Muscle of leg (tissue), 11 donors: ENCODE data around the gene NRXN3. TPM values are rescaled to one million over a fixed set of nuclear protein-coding genes. Genes with fewer than 3 reads are reported as not detected.

Source experiments
- DNase-seq: peaks from one replicate; pipeline ENCODE4 v3.0.0; 2013
- H3K27ac ChIP-seq: one replicate; pipeline ENCODE4 v1.5.1; 2013; ENCODE audit warnings: mild to moderate bottlenecking, low read length, control low read depth
- H3K27me3 ChIP-seq: one replicate; pipeline ENCODE4 v1.6.1; 2013; ENCODE audit warnings: low read length; ENCODE audit not compliant: control insufficient read depth, insufficient read depth
- H3K36me3 ChIP-seq: one replicate; pipeline ENCODE4 v1.6.1; 2013; ENCODE audit warnings: low read length; ENCODE audit not compliant: control insufficient read depth, insufficient read depth
- H3K4me1 ChIP-seq: one replicate; pipeline ENCODE4 v1.6.1; 2013; ENCODE audit warnings: low read length; ENCODE audit not compliant: control insufficient read depth, insufficient read depth
- H3K4me3 ChIP-seq: one replicate; pipeline ENCODE4 v1.5.1; 2013; ENCODE audit warnings: low read length, control low read depth
- H3K9me3 ChIP-seq: replicated peaks from 2 replicates; pipeline ENCODE4 v1.6.1; 2013; ENCODE audit warnings: low read depth, low read length; ENCODE audit not compliant: control insufficient read depth
- WGBS: methylation state at CpG from one replicate; pipeline ENCODE4 v1.1.5; 2013; ENCODE audit warnings: missing lambda C conversion rate; ENCODE audit not compliant: insufficient coverage; 5-methylcytosine and 5-hydroxymethylcytosine counted together
- polyA plus RNA-seq, 8 donors: library from polyadenylated mRNA; unstranded; fragments of 120-200 nt; gene quantifications; one replicate each; pipeline versions ENCODE4 v1.2.1 to v1.2.3, GENCODE V29; 2013; ENCODE audit warnings: inconsistent platforms in 1 of 8, low replicate concordance in 1 of 8; ENCODE audit not compliant: insufficient read length in 8 of 8, insufficient read depth in 1 of 8
- total RNA-seq: library from RNA; stranded (reverse); fragments of 120-200 nt; gene quantifications from one replicate; pipeline ENCODE4 v1.2.4, GENCODE V29; 2013

The NRXN3 gene
- total and polyA plus RNA-seq, 9 donors: 0.49 to 1.9 (median 0.69) TPM

GRCh38 chr14:79712302-79712950 is 1542.3 kb downstream of the NRXN3 start:
- no peak overlapping the region for H3K27ac ChIP-seq
- no peak overlapping the region for H3K4me3 ChIP-seq
- WGBS: 75% methylated on average over 5 of the region's 11 CpGs
- H3K9me3 ChIP-seq: no peaks in the 10 kb centered on the region
- no peak for DNase-seq
- H3K36me3 ChIP-seq: no peaks in the 10 kb centered on the region
- H3K27me3 ChIP-seq: no peaks in the 10 kb centered on the region
- no peaks in the 10 kb centered on the region for H3K4me1 ChIP-seq

GRCh38 chr14:79721399-79722084 is 1551.4 kb downstream of the NRXN3 start:
- H3K4me3 ChIP-seq: no peak overlapping the region
- no peaks in the 10 kb centered on the region for H3K36me3 ChIP-seq
- H3K27ac ChIP-seq: no peak overlapping the region
- 40% methylated on average over 1 of the region's 5 CpGs for WGBS
- no peaks in the 10 kb centered on the region for H3K4me1 ChIP-seq
- no peak for DNase-seq
- H3K27me3 ChIP-seq: no peaks in the 10 kb centered on the region
- no peaks in the 10 kb centered on the region for H3K9me3 ChIP-seq

- DNase-seq: no peak
- Histone ChIP-seq H3K4me1 (no peaks in the 10 kb centered on the region), H3K36me3 (no peaks in the 10 kb centered on the region), H3K4me3 (no peak overlapping the region), H3K27me3 (no peaks in the 10 kb centered on the region), H3K27ac (no peak overlapping the region), H3K9me3 (no peaks in the 10 kb centered on the region)
- WGBS: 73% methylated on average over 3 of the region's 7 CpGs
Measured at GRCh38 chr14:79724934-79725717, 1555.0 kb downstream of the NRXN3 start.

- no peaks in the 10 kb centered on the region for H3K4me1 ChIP-seq
- H3K9me3 ChIP-seq: no peaks in the 10 kb centered on the region
- H3K27ac ChIP-seq: no peak overlapping the region
- H3K4me3 ChIP-seq: no peak overlapping the region
- 50% methylated on average over 2 of the region's 3 CpGs for WGBS
- H3K27me3 ChIP-seq: no peaks in the 10 kb centered on the region
- DNase-seq: no peak
- H3K36me3 ChIP-seq: no peaks in the 10 kb centered on the region
Measured at GRCh38 chr14:79727900-79728299, 1557.7 kb downstream of the NRXN3 start.

GRCh38 chr14:79728331-79728730 is 1558.2 kb downstream of the NRXN3 start:
- WGBS: 87% methylated on average over 3 of the region's 3 CpGs
- no peaks in the 10 kb centered on the region for H3K36me3 ChIP-seq
- no peaks in the 10 kb centered on the region for H3K4me1 ChIP-seq
- no peak for DNase-seq
- H3K9me3 ChIP-seq: no peaks in the 10 kb centered on the region
- no peak overlapping the region for H3K27ac ChIP-seq
- H3K27me3 ChIP-seq: no peaks in the 10 kb centered on the region
- H3K4me3 ChIP-seq: no peak overlapping the region

- 70% methylated on average over 1 of the region's 3 CpGs for WGBS
Measured at GRCh38 chr14:79729731-79730130, 1559.6 kb downstream of the NRXN3 start.

GRCh38 chr14:79730196-79730595 is 1560.0 kb downstream of the NRXN3 start:
- no CpG with 5 or more reads among the region's 2 CpGs for WGBS
- Histone ChIP-seq H3K27ac (no peak overlapping the region), H3K36me3 (no peaks in the 10 kb centered on the region), H3K4me1 (no peaks in the 10 kb centered on the region), H3K9me3 (no peaks in the 10 kb centered on the region), H3K27me3 (no peaks in the 10 kb centered on the region), H3K4me3 (no peak overlapping the region)
- DNase-seq: no peak

More at GRCh38 chr14:79729731-79730130, 1559.6 kb downstream of the NRXN3 start:
- Histone ChIP-seq H3K4me1 (no peaks in the 10 kb centered on the region), H3K9me3 (no peaks in the 10 kb centered on the region), H3K36me3 (no peaks in the 10 kb centered on the region), H3K27me3 (no peaks in the 10 kb centered on the region), H3K27ac (no peak overlapping the region), H3K4me3 (no peak overlapping the region)
- no peak for DNase-seq

GRCh38 chr14:79730953-79731352 is 1560.8 kb downstream of the NRXN3 start:
- WGBS: 20% methylated on average over 1 of the region's 5 CpGs
- Histone ChIP-seq H3K27ac (no peak overlapping the region), H3K9me3 (no peaks in the 10 kb centered on the region), H3K4me3 (no peak overlapping the region), H3K27me3 (no peaks in the 10 kb centered on the region), H3K36me3 (no peaks in the 10 kb centered on the region), H3K4me1 (no peaks in the 10 kb centered on the region)
- no peak for DNase-seq

- Histone ChIP-seq H3K9me3 (peaks cover 10% of the 10 kb centered on the region), H3K27ac (no peak overlapping the region), H3K4me3 (no peak overlapping the region), H3K4me1 (no peaks in the 10 kb centered on the region), H3K36me3 (no peaks in the 10 kb centered on the region), H3K27me3 (no peaks in the 10 kb centered on the region)
- WGBS: 13% methylated on average over 1 of the region's 8 CpGs
- peak; percentile 5 for DNase-seq
Measured at GRCh38 chr14:79732911-79733655, 1562.9 kb downstream of the NRXN3 start.

GRCh38 chr14:79734151-79734550 is 1564.0 kb downstream of the NRXN3 start:
- H3K9me3 ChIP-seq: peaks cover 12% of the 10 kb centered on the region
- H3K27me3 ChIP-seq: no peaks in the 10 kb centered on the region
- DNase-seq: no peak
- H3K4me3 ChIP-seq: no peak overlapping the region
- H3K4me1 ChIP-seq: no peaks in the 10 kb centered on the region
- H3K36me3 ChIP-seq: no peaks in the 10 kb centered on the region
- H3K27ac ChIP-seq: no peak overlapping the region
- no CpG with 5 or more reads among the region's 3 CpGs for WGBS
